Activated CD4-positive, alpha-beta memory T cell treated with anti-CD3 and anti-CD28 coated beads for 36 hours (primary cell): ENCODE results near the gene TIMM21. TPM values are rescaled to one million over a fixed set of nuclear protein-coding genes. Genes with fewer than 3 reads are reported as not detected.

Experiments used
- CTCF ChIA-PET: fragments of 350-600 bp; sonication (Branson Sonifier 250); formaldehyde crosslinking; loops from one replicate; lab custom pipeline; 2021; ENCODE audit warnings: antibody characterized with exemption, inconsistent platforms; lab: Charles Lee
- POLR2A ChIA-PET: fragments of 350-600 bp; sonication (Branson Sonifier 250); formaldehyde crosslinking; loops from one replicate; lab custom pipeline; 2021; ENCODE audit warnings: antibody characterized with exemption; lab: Charles Lee
- DNase-seq: peaks from one replicate; pipeline ENCODE4 v3.0.0-alpha.2; 2020
- H3K27ac Mint-ChIP-seq: one replicate; pipeline ENCODE4 v1.8.0; 2021; ENCODE audit warnings: mixed read lengths
- H3K27me3 Mint-ChIP-seq: one replicate; pipeline ENCODE4 v1.8.0; 2021; ENCODE audit warnings: mixed read lengths
- H3K36me3 Mint-ChIP-seq: one replicate; pipeline ENCODE4 v1.8.0; 2021; ENCODE audit warnings: mixed read lengths
- H3K4me1 Mint-ChIP-seq: one replicate; pipeline ENCODE4 v1.8.0; 2021; ENCODE audit warnings: low read depth, mixed read lengths
- H3K4me3 Mint-ChIP-seq: one replicate; pipeline ENCODE4 v1.8.0; 2021; ENCODE audit warnings: mild to moderate bottlenecking, mixed read lengths
- H3K9me3 Mint-ChIP-seq: one replicate; pipeline ENCODE4 v1.8.0; 2021; ENCODE audit warnings: mixed read lengths
- intact Hi-C: fragments of 100-400 bp; cut with micrococcal nuclease; formaldehyde crosslinking; loops from one replicate; pipeline ENCODE4 v1.15.1; 2023
- total RNA-seq, 2 experiments: library from RNA; stranded (reverse); gene quantifications; one replicate each; pipeline ENCODE4 v1.2.3, GENCODE V29; 2021

Gene TIMM21
- total RNA-seq = 10 to 100 TPM; 37.1 to 38.3 TPM

GRCh38 chr18:74147779-74148542 lies at the start of gene TIMM21, which contains the start of gene FBXO15:
Gene TIMM21, plus strand, starts transcription at chr18:74148523. Its CDS starts 286 bp downstream, at chr18:74148809.
Gene FBXO15, minus strand, starts transcription at chr18:74147834. Its CDS starts 49 bp downstream, at chr18:74147785.
- ChIA-PET POLR2A (no interaction called here), CTCF (no interaction called here)
- H3K9me3 Mint-ChIP-seq = peaks cover 2% of the 10 kb centered on the region

GRCh38 chr18:74108460-74108859 lies 39.9 kb upstream of the TIMM21 start:
- CTCF ChIA-PET = no interaction called here
- POLR2A ChIA-PET = no interaction called here
- DNase-seq = no peak
- Mint-ChIP-seq H3K9me3 (peaks cover 21% of the 10 kb centered on the region), H3K4me1 (peaks cover 2% of the 10 kb centered on the region), H3K36me3 (peaks cover 7% of the 10 kb centered on the region), H3K27ac (no peak overlapping the region), H3K4me3 (no peak overlapping the region), H3K27me3 (no peaks in the 10 kb centered on the region)
- intact Hi-C loops = no loop called here

More at GRCh38 chr18:74147779-74148542, at the start of gene TIMM21, which contains the start of gene FBXO15:
- peak within 1 kb of the TSS; percentile 95 for H3K4me3 Mint-ChIP-seq
- DNase-seq = peak; percentile 97
- peak within 1 kb of the TSS; percentile 99 for H3K27ac Mint-ChIP-seq
- peaks cover 40% of the 10 kb centered on the region for H3K4me1 Mint-ChIP-seq
- intact Hi-C loops = loop anchor here (1.0 to 10.0 kb wide), 8 partner anchors 8 to 1062 kb away; partner anchors contain the start of genes TSHZ1 and ZNF407
- peaks cover 2% of the 10 kb centered on the region for H3K27me3 Mint-ChIP-seq
- peaks cover 17% of the 10 kb centered on the region for H3K36me3 Mint-ChIP-seq

- ChIA-PET POLR2A (no interaction called here), CTCF (no interaction called here)
- intact Hi-C loops = no loop called here
- H3K4me1 Mint-ChIP-seq = peaks cover 2% of the 10 kb centered on the region
- no peak overlapping the region for H3K27ac Mint-ChIP-seq
- peaks cover 5% of the 10 kb centered on the region for H3K36me3 Mint-ChIP-seq
- peaks cover 21% of the 10 kb centered on the region for H3K9me3 Mint-ChIP-seq
- no peak overlapping the region for H3K4me3 Mint-ChIP-seq
- no peaks in the 10 kb centered on the region for H3K27me3 Mint-ChIP-seq
- DNase-seq = no peak
Measured at GRCh38 chr18:74110149-74110548, 38.2 kb upstream of the TIMM21 start.

- no peak for DNase-seq
- Mint-ChIP-seq H3K36me3 (peaks cover 5% of the 10 kb centered on the region), H3K27ac (no peak overlapping the region), H3K9me3 (peaks cover 21% of the 10 kb centered on the region), H3K4me3 (no peak overlapping the region), H3K27me3 (no peaks in the 10 kb centered on the region), H3K4me1 (peaks cover 2% of the 10 kb centered on the region)
- CTCF ChIA-PET = interaction anchor here (0.6 kb wide), 1 partner anchor 432 kb away, joined by 4 read pairs; no protein-coding TSS in a partner anchor
- POLR2A ChIA-PET = no interaction called here
- intact Hi-C loops = no loop called here
Measured at GRCh38 chr18:74110976-74111375, 37.3 kb upstream of the TIMM21 start.

GRCh38 chr18:74113711-74114110 lies 34.6 kb upstream of the TIMM21 start:
- H3K27ac Mint-ChIP-seq = no peak overlapping the region
- DNase-seq = no peak
- peaks cover 5% of the 10 kb centered on the region for H3K36me3 Mint-ChIP-seq
- ChIA-PET CTCF (interaction anchor here (1.1 to 3.0 kb wide), 3 partner anchors 24 to 73 kb away, joined by 4 to 9 read pairs (median 6); no protein-coding TSS in a partner anchor), POLR2A (no interaction called here)
- H3K4me1 Mint-ChIP-seq = no peaks in the 10 kb centered on the region
- H3K9me3 Mint-ChIP-seq = peaks cover 18% of the 10 kb centered on the region
- H3K4me3 Mint-ChIP-seq = no peak overlapping the region
- H3K27me3 Mint-ChIP-seq = no peaks in the 10 kb centered on the region
- intact Hi-C loops = no loop called here

- no peak for DNase-seq
- CTCF ChIA-PET = interaction anchor here (1.1 to 3.0 kb wide), 3 partner anchors 25 to 73 kb away, joined by 4 to 9 read pairs (median 6); no protein-coding TSS in a partner anchor
- intact Hi-C loops = no loop called here
- peaks cover 14% of the 10 kb centered on the region for H3K9me3 Mint-ChIP-seq
- no peak overlapping the region for H3K4me3 Mint-ChIP-seq
- no peak overlapping the region for H3K27ac Mint-ChIP-seq
- H3K27me3 Mint-ChIP-seq = no peaks in the 10 kb centered on the region
- POLR2A ChIA-PET = no interaction called here
- H3K4me1 Mint-ChIP-seq = no peaks in the 10 kb centered on the region
- H3K36me3 Mint-ChIP-seq = peaks cover 3% of the 10 kb centered on the region
Measured at GRCh38 chr18:74114116-74114515, 34.2 kb upstream of the TIMM21 start.

- Mint-ChIP-seq H3K36me3 (no peaks in the 10 kb centered on the region), H3K4me1 (no peaks in the 10 kb centered on the region), H3K4me3 (no peak overlapping the region), H3K27me3 (no peaks in the 10 kb centered on the region), H3K27ac (no peak overlapping the region), H3K9me3 (peaks cover 8% of the 10 kb centered on the region)
- POLR2A ChIA-PET = no interaction called here
- intact Hi-C loops = no loop called here
- DNase-seq = no peak
- CTCF ChIA-PET = interaction anchor here (1.5 to 3.0 kb wide), 3 partner anchors 32 to 74 kb away, joined by 6 to 9 read pairs (median 9); no protein-coding TSS in a partner anchor
Measured at GRCh38 chr18:74115046-74115445, 33.3 kb upstream of the TIMM21 start.

- peak; percentile 27 for DNase-seq
- Mint-ChIP-seq H3K4me3 (no peak overlapping the region), H3K27me3 (no peaks in the 10 kb centered on the region), H3K9me3 (peaks cover 8% of the 10 kb centered on the region), H3K4me1 (no peaks in the 10 kb centered on the region), H3K27ac (no peak overlapping the region), H3K36me3 (no peaks in the 10 kb centered on the region)
- ChIA-PET CTCF (interaction anchor here (0.6 to 2.7 kb wide), 5 partner anchors 34 to 1354 kb away, joined by 3 to 9 read pairs (median 4); no protein-coding TSS in a partner anchor), POLR2A (no interaction called here)
- intact Hi-C loops = loop anchor here (1.0 kb wide), 2 partner anchors 35 to 77 kb away; no protein-coding TSS in a partner anchor
Measured at GRCh38 chr18:74116633-74117554, 31.4 kb upstream of the TIMM21 start.

GRCh38 chr18:74123200-74123599 lies 25.1 kb upstream of the TIMM21 start:
- Mint-ChIP-seq H3K4me1 (no peaks in the 10 kb centered on the region), H3K4me3 (no peak overlapping the region), H3K27ac (no peak overlapping the region), H3K9me3 (no peaks in the 10 kb centered on the region), H3K36me3 (no peaks in the 10 kb centered on the region), H3K27me3 (no peaks in the 10 kb centered on the region)
- CTCF ChIA-PET = no interaction called here
- no peak for DNase-seq
- POLR2A ChIA-PET = interaction anchor here (0.6 kb wide), 1 partner anchor 18 kb away, joined by 4 read pairs; no protein-coding TSS in a partner anchor
- intact Hi-C loops = no loop called here

- ChIA-PET POLR2A (interaction anchor here (0.6 kb wide), 1 partner anchor 12 kb away, joined by 3 read pairs; no protein-coding TSS in a partner anchor), CTCF (no interaction called here)
- H3K27me3 Mint-ChIP-seq = no peaks in the 10 kb centered on the region
Measured at GRCh38 chr18:74124642-74125041, 23.7 kb upstream of the TIMM21 start.

GRCh38 chr18:74126684-74127655 lies 21.4 kb upstream of the TIMM21 start:
- H3K36me3 Mint-ChIP-seq = no peaks in the 10 kb centered on the region
- no peaks in the 10 kb centered on the region for H3K9me3 Mint-ChIP-seq
- intact Hi-C loops = no loop called here
- H3K27me3 Mint-ChIP-seq = no peaks in the 10 kb centered on the region
- no peak for DNase-seq
- ChIA-PET CTCF (no interaction called here), POLR2A (no interaction called here)
- no peaks in the 10 kb centered on the region for H3K4me1 Mint-ChIP-seq
- H3K27ac Mint-ChIP-seq = no peak overlapping the region
- no peak overlapping the region for H3K4me3 Mint-ChIP-seq

More at GRCh38 chr18:74124642-74125041, 23.7 kb upstream of the TIMM21 start:
- Mint-ChIP-seq H3K4me1 (no peaks in the 10 kb centered on the region), H3K4me3 (no peak overlapping the region), H3K36me3 (no peaks in the 10 kb centered on the region), H3K27ac (no peak overlapping the region), H3K9me3 (no peaks in the 10 kb centered on the region)
- DNase-seq = no peak
- intact Hi-C loops = no loop called here
